Measurements from ENCODE around the gene CTDSPL. TPM values are rescaled to one million over a fixed set of nuclear protein-coding genes. Genes with fewer than 3 reads are reported as not detected.

CTDSPL gene
- total and polyA plus RNA-seq, 2 of the 8 experiments (the other 6 are each of a cell fraction or from before 2014, with no cell fraction given), result 20.3 to 42.2 TPM

- TF ChIP-seq CHD7 (IDR thresholded peaks at IDR 0.05; ENCODE audit: insufficient replicate concordance, low read length), result no peak
- TF ChIP-seq CHD1 (IDR thresholded peaks at IDR 0.05; ENCODE audit: low read depth, low read length), result no peak
- TF ChIP-seq CTCF (IDR thresholded peaks at IDR 0.05; ENCODE audit: control extremely low read depth in 1 of 3, insufficient read depth in 1 of 3, low read depth in 1 of 3, low read length in 3 of 3), result no peak
- no peak for TF ChIP-seq BACH1 (IDR thresholded peaks at IDR 0.05; ENCODE audit: low read length)
- no peak for TF ChIP-seq EZH2 (IDR thresholded peaks at IDR 0.05; ENCODE audit: low read depth, low read length, severe bottlenecking)
- TF ChIP-seq E2F6 (IDR thresholded peaks at IDR 0.05), result no peak
- no peak for TF ChIP-seq POLR2AphosphoS5 (IDR thresholded peaks at IDR 0.05; ENCODE audit: low read depth, low read length)
- no peak for TF ChIP-seq POLR2A (IDR thresholded peaks at IDR 0.05; ENCODE audit: control extremely low read depth in 1 of 2, low read depth in 2 of 2, low read length in 2 of 2)
Measured at GRCh38 chr3:37932505-37932904, 70.8 kb downstream of the CTDSPL start (continued).
